WTC11 (cell line): Measurements from ENCODE around the gene SRSF3. TPM values are rescaled to one million over a fixed set of nuclear protein-coding genes. Genes with fewer than 3 reads are reported as not detected.
"Not testable (repeated sequence)": the region's sequence is repeated elsewhere in the genome, so short reads cannot be mapped to it uniquely, and the experiment has no call there.

ENCODE experiments used
- ATAC-seq: fragments of 200-7000 bp; cut with Tn5 transposase; 2 replicates; pipeline ENCODE4 v1.10.0; 2021; ENCODE audit warnings: mild to moderate bottlenecking, moderate library complexity
- CTCF ChIA-PET: fragments of 300-600 bp; sonication (Branson Sonifier 250); formaldehyde crosslinking; loops from one replicate; lab custom pipeline; 2021; ENCODE audit warnings: antibody characterized with exemption; lab: Charles Lee
- POLR2A ChIA-PET: fragments of 350-600 bp; sonication (Branson Sonifier 250); formaldehyde crosslinking; loops from one replicate; lab custom pipeline; 2021; ENCODE audit warnings: antibody characterized with exemption; lab: Charles Lee
- DNase-seq: peaks from one replicate; pipeline ENCODE4 v3.0.0; 2021; ENCODE audit warnings: low spot score
- H3K27ac Mint-ChIP-seq: 2 replicates; pipeline ENCODE4 v1.8.0; 2021; ENCODE audit warnings: mixed read lengths
- H3K27me3 Mint-ChIP-seq: 2 replicates; pipeline ENCODE4 v1.8.0; 2021; ENCODE audit warnings: low read depth, mild to moderate bottlenecking, moderate library complexity, mixed read lengths
- H3K36me3 Mint-ChIP-seq: 2 replicates; pipeline ENCODE4 v1.8.0; 2021; ENCODE audit warnings: mixed read lengths
- H3K4me1 Mint-ChIP-seq: 2 replicates; pipeline ENCODE4 v1.8.0; 2022; ENCODE audit warnings: mixed read lengths
- H3K4me3 Mint-ChIP-seq: 2 replicates; pipeline ENCODE4 v1.8.0; 2021; ENCODE audit warnings: mild to moderate bottlenecking, moderate library complexity, mixed read lengths
- H3K9me3 Mint-ChIP-seq: 2 replicates; pipeline ENCODE4 v1.8.0; 2021; ENCODE audit warnings: mixed read lengths
- CBFB ChIP-seq: sonication (generic); formaldehyde crosslinking; IDR thresholded peaks from 2 replicates; pipeline ENCODE4 v1.8.1; 2022; ENCODE audit warnings: mild to moderate bottlenecking, low read depth, missing genetic modification reagents
- ERG ChIP-seq: fragments of 250-450 bp; sonication (Bioruptor Pico); IDR thresholded peaks from 2 replicates; pipeline ENCODE4 v1.8.0; 2021; ENCODE audit warnings: mild to moderate bottlenecking
- FOXJ3 ChIP-seq: sonication (generic); formaldehyde crosslinking; IDR thresholded peaks from 2 replicates; pipeline ENCODE4 v1.9.0; 2021; ENCODE audit warnings: missing genetic modification reagents, mild to moderate bottlenecking, borderline replicate concordance
- KAT7 ChIP-seq: sonication (generic); formaldehyde crosslinking; IDR thresholded peaks from 2 replicates; pipeline ENCODE4 v1.8.1; 2023; ENCODE audit warnings: missing genetic modification reagents, mild to moderate bottlenecking, borderline replicate concordance
- ZBTB21 ChIP-seq: sonication (generic); formaldehyde crosslinking; IDR thresholded peaks from 2 replicates; pipeline ENCODE4 v1.8.1; 2023; ENCODE audit warnings: mild to moderate bottlenecking, missing genetic modification reagents, borderline replicate concordance
- microRNA-seq: library from miRNA; unstranded; fragments of <30 nt; microRNA quantifications from one replicate; pipeline ENCODE4 v1.2.0, GENCODE V29; 2022; ENCODE audit warnings: borderline number of aligned reads
- total RNA-seq: library from RNA; stranded (reverse); gene quantifications from 3 replicates; pipeline ENCODE4 v1.2.3, GENCODE V29; 2021
- TF ChIP-seq, protein P1 (sequence below): fragments of 250-450 bp; sonication (Bioruptor Pico); IDR thresholded peaks from 2 replicates; pipeline ENCODE4 v1.9.0; 2021; ENCODE audit warnings: moderate library complexity, mild to moderate bottlenecking, inconsistent platforms, borderline replicate concordance
- TF ChIP-seq, protein P2 (sequence below): sonication (generic); formaldehyde crosslinking; IDR thresholded peaks from 2 replicates; pipeline ENCODE4 v1.8.0; 2023; ENCODE audit warnings: mild to moderate bottlenecking, missing genetic modification reagents

Gene SRSF3
- total RNA-seq, 1 experiment from 2014 or later: 554 TPM

GRCh38 chr6:36651659-36652379 is 57.7 kb downstream of the SRSF3 start:
- no peak for ATAC-seq
- Mint-ChIP-seq H3K36me3 (no peaks in the 10 kb centered on the region), H3K4me1 (peaks cover 21% of the 10 kb centered on the region), H3K27me3 (no peaks in the 10 kb centered on the region), H3K4me3 (no peak overlapping the region), H3K27ac (no peak overlapping the region), H3K9me3 (no peaks in the 10 kb centered on the region)
- CTCF ChIA-PET: no interaction called here
- TF ChIP-seq ERG (no peak), FOXJ3 (CRISPR knock-in tag) (no peak), ZBTB21 (CRISPR knock-in tag) (no peak), CBFB (CRISPR knock-in tag) (no peak), KAT7 (no peak)
- TF ChIP-seq, protein P1, sequence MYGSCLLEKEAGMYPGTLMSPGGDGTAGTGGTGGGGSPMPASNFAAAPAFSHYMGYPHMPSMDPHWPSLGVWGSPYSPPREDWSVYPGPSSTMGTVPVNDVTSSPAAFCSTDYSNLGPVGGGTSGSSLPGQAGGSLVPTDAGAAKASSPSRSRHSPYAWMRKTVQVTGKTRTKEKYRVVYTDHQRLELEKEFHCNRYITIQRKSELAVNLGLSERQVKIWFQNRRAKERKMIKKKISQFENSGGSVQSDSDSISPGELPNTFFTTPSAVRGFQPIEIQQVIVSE (CRISPR knock-in tag): no peak
- TF ChIP-seq, protein P2, sequence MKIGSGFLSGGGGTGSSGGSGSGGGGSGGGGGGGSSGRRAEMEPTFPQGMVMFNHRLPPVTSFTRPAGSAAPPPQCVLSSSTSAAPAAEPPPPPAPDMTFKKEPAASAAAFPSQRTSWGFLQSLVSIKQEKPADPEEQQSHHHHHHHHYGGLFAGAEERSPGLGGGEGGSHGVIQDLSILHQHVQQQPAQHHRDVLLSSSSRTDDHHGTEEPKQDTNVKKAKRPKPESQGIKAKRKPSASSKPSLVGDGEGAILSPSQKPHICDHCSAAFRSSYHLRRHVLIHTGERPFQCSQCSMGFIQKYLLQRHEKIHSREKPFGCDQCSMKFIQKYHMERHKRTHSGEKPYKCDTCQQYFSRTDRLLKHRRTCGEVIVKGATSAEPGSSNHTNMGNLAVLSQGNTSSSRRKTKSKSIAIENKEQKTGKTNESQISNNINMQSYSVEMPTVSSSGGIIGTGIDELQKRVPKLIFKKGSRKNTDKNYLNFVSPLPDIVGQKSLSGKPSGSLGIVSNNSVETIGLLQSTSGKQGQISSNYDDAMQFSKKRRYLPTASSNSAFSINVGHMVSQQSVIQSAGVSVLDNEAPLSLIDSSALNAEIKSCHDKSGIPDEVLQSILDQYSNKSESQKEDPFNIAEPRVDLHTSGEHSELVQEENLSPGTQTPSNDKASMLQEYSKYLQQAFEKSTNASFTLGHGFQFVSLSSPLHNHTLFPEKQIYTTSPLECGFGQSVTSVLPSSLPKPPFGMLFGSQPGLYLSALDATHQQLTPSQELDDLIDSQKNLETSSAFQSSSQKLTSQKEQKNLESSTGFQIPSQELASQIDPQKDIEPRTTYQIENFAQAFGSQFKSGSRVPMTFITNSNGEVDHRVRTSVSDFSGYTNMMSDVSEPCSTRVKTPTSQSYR (CRISPR knock-in tag): no peak
- POLR2A ChIA-PET: interaction anchor here (0.7 kb wide), 1 partner anchor 1167 kb away, joined by 3 read pairs; no protein-coding TSS in a partner anchor
- no peak for DNase-seq

GRCh38 chr6:36654469-36654868 is 60.3 kb downstream of the SRSF3 start:
- ATAC-seq, H3K4me3 Mint-ChIP-seq, DNase-seq, POLR2A ChIA-PET, H3K27me3 Mint-ChIP-seq, H3K36me3 Mint-ChIP-seq, H3K27ac Mint-ChIP-seq, H3K9me3 Mint-ChIP-seq: not testable (repeated sequence)
- CTCF ChIA-PET: interaction anchor here (1.2 to 1.3 kb wide), 2 partner anchors 23 to 39 kb away, joined by 4 to 6 read pairs; no protein-coding TSS in a partner anchor
- peaks cover 19% of the 10 kb centered on the region for H3K4me1 Mint-ChIP-seq

Small RNA genes within 50 kb of the gene (microRNA-seq; reads per million reads assigned to microRNA genes)
- gene MIR3925: not detected

Other genes starting within 250 kb of the SRSF3 start
- gene ETV7, start 206.7 kb upstream of the SRSF3 start, total RNA-seq: 0.68 to 1.4 TPM (median 1.2 TPM) in 3 replicates
- 0.15 TPM in 1 of 3 replicates, not detected in the others for gene PXT1, start 151.5 kb upstream of the SRSF3 start, total RNA-seq
- 25.1 to 27.5 TPM (median 26.7 TPM) in 3 replicates for gene KCTD20, start 151.4 kb upstream of the SRSF3 start, total RNA-seq
- gene STK38, start 46.9 kb upstream of the SRSF3 start, total RNA-seq: 13.3 to 15.4 TPM (median 14.7 TPM) in 3 replicates
- 35.9 to 75.1 TPM (median 38.1 TPM) in 3 replicates for gene CDKN1A, start 84.4 kb downstream of the SRSF3 start, total RNA-seq
- 0.07 to 0.11 TPM in 2 of 3 replicates, not detected in the other for gene RAB44, start 103.5 kb downstream of the SRSF3 start, total RNA-seq
- 0.44 to 0.71 TPM (median 0.48 TPM) in 3 replicates for gene CPNE5, start 245.1 kb downstream of the SRSF3 start, total RNA-seq